GM21717 (cell line): Measurements from ENCODE around the gene ASCC3.
"Not testable (repeated sequence)": the region's sequence is repeated elsewhere in the genome, so short reads cannot be mapped to it uniquely, and the experiment has no call there.

ENCODE experiments used
- ATAC-seq: cut with Tn5 transposase; IDR thresholded peaks from one replicate; pipeline ENCODE4 v1.9.1; 2021; ENCODE audit warnings: mild to moderate bottlenecking, moderate library complexity; ENCODE audit not compliant: unreplicated experiment

The ASCC3 gene

GRCh38 chr6:100809346-100809745 is 71.8 kb downstream of the ASCC3 start:
- ATAC-seq, result peak; percentile 52

- no peak for ATAC-seq
Measured at GRCh38 chr6:100808638-100809275, 72.4 kb downstream of the ASCC3 start.

- no peak for ATAC-seq
Measured at GRCh38 chr6:100806296-100806695, 74.8 kb downstream of the ASCC3 start.

GRCh38 chr6:100803264-100804045 is 77.7 kb downstream of the ASCC3 start:
- no peak for ATAC-seq

GRCh38 chr6:100801036-100801435 is 80.1 kb downstream of the ASCC3 start:
- ATAC-seq, result no peak

- peak; percentile 94 for ATAC-seq
Measured at GRCh38 chr6:100796049-100796823, 84.9 kb downstream of the ASCC3 start.

GRCh38 chr6:100790084-100790483 is 91.0 kb downstream of the ASCC3 start:
- ATAC-seq, result no peak

- ATAC-seq, result no peak
Measured at GRCh38 chr6:100785982-100786381, 95.1 kb downstream of the ASCC3 start.

- ATAC-seq, result no peak
Measured at GRCh38 chr6:100780648-100781047, 100.5 kb downstream of the ASCC3 start.

GRCh38 chr6:100775667-100776066 is 105.5 kb downstream of the ASCC3 start:
- no peak for ATAC-seq

- ATAC-seq, result no peak
Measured at GRCh38 chr6:100774681-100775080, 106.4 kb downstream of the ASCC3 start.

GRCh38 chr6:100768816-100769351 is 112.2 kb downstream of the ASCC3 start:
- ATAC-seq, result no peak

- ATAC-seq, result no peak
Measured at GRCh38 chr6:100763617-100764241, 117.4 kb downstream of the ASCC3 start.

- no peak for ATAC-seq
Measured at GRCh38 chr6:100761841-100762240, 119.3 kb downstream of the ASCC3 start.

- not testable (repeated sequence) for ATAC-seq
Measured at GRCh38 chr6:100758386-100758785, 122.7 kb downstream of the ASCC3 start.

GRCh38 chr6:100753421-100753820 is 127.7 kb downstream of the ASCC3 start:
- ATAC-seq, result no peak

GRCh38 chr6:100751590-100751989 is 129.5 kb downstream of the ASCC3 start:
- no peak for ATAC-seq

GRCh38 chr6:100745419-100746041 is 135.6 kb downstream of the ASCC3 start:
- ATAC-seq, result no peak

GRCh38 chr6:100740439-100740838 is 140.7 kb downstream of the ASCC3 start:
- no peak for ATAC-seq

GRCh38 chr6:100737720-100738119 is 143.4 kb downstream of the ASCC3 start:
- not testable (repeated sequence) for ATAC-seq
